ENCODE results near the gene FOXI2. TPM values are rescaled to one million over a fixed set of nuclear protein-coding genes. Genes with fewer than 3 reads are reported as not detected.

The FOXI2 gene
- total RNA-seq, 2 donors from 2014 or later: not detected

DNA sequence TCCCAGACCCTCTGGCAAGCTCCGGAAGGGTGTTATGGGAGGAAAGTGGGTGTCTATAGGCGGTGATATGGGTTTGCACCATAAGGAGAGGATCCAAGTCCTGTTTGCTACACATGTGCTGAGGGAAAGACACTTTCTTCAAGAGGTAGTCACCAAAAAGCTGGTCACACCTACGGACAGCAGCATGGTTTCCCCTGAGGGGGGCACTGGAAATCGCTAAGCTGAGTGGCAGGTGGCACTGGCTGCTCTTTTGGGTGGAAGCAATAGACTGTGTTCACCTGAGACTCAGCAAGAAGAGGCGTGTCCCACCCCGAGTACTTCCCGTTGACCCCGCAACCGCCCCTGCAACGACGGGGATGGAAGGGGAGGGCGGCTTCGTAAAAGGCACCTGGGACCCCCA is 1.8 kb upstream of the FOXI2 start:
- Mint-ChIP-seq H3K27ac (no peak overlapping the region), H3K4me1 (ENCODE audit: low read depth) (no peaks in the 10 kb centered on the region), H3K36me3 (ENCODE audit: insufficient read depth in 2 of 2) (peaks cover 0 to 2% of the 10 kb centered on the region in 2 donors), H3K4me3 (no peak overlapping the region), H3K27me3 (ENCODE audit: low read depth) (peaks cover 27% of the 10 kb centered on the region), H3K9me3 (peaks cover 0 to 4% of the 10 kb centered on the region in 2 donors)
- DNase-seq: no peak
- ATAC-seq (replicated peaks in 1 of 2): no peak

- ATAC-seq (replicated peaks in 1 of 2) (no peak), DNase-seq (no peak)
Observed at GRCh38 chr10:127735723-127736221, 1.2 kb upstream of the FOXI2 start.

DNA sequence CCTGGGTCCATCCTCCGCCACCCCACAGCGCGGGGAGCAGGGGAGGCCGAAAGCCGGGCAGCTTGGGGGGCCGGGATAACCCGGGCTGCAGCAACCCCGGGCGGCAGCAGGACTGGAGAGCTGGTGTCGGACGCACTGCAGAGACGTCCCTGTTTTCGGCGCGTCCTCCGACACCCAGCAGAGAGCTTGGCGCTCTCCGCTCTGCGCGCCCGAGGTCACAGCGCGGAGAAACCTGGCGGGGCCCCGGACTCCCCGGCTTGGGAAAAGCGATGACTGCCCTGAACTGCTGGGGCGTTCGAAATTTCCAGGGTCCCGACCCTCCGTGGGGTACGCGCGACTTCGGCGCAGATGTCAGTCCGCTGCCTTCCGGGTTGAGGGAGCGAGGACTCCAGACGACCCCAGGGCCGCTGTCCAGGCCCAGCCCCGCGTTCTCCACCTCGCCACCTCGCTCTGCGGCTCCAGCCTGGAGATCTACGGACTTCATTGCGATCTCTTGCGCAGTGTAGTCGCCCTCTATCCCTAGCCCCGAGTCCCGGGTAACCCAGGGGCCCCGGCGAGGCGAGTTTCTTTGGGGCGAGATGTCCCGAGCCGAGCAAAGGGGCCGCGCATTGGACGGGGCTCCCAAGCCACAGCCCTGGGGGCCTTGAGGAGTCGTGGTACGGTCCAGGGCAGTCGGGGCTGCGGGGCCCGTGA is 617 bp upstream of the FOXI2 start:
- Mint-ChIP-seq H3K4me1 (ENCODE audit: low read depth) (no peaks in the 10 kb centered on the region), H3K27ac (no peak overlapping the region), H3K36me3 (ENCODE audit: insufficient read depth in 2 of 2) (peaks cover 0 to 2% of the 10 kb centered on the region in 2 donors), H3K9me3 (peaks cover 0 to 4% of the 10 kb centered on the region in 2 donors), H3K4me3 (no peak overlapping the region), H3K27me3 (ENCODE audit: low read depth) (peaks cover 27% of the 10 kb centered on the region)
- no peak for DNase-seq
- ATAC-seq (replicated peaks in 1 of 2): no peak

More at GRCh38 chr10:127735723-127736221, 1.2 kb upstream of the FOXI2 start:
- H3K4me3 Mint-ChIP-seq: no peak overlapping the region
- H3K4me1 Mint-ChIP-seq (ENCODE audit: low read depth): no peaks in the 10 kb centered on the region
- peaks cover 0 to 2% of the 10 kb centered on the region in 2 donors for H3K36me3 Mint-ChIP-seq (ENCODE audit: insufficient read depth in 2 of 2)
- peaks cover 0 to 4% of the 10 kb centered on the region in 2 donors for H3K9me3 Mint-ChIP-seq
- H3K27ac Mint-ChIP-seq: no peak overlapping the region
- peaks cover 27% of the 10 kb centered on the region for H3K27me3 Mint-ChIP-seq (ENCODE audit: low read depth)

GRCh38 chr10:127737563-127738511 is 852 bp downstream of the FOXI2 start:
- H3K4me1 Mint-ChIP-seq (ENCODE audit: low read depth): no peaks in the 10 kb centered on the region
- H3K36me3 Mint-ChIP-seq (ENCODE audit: insufficient read depth in 2 of 2): peaks cover 0 to 2% of the 10 kb centered on the region in 2 donors
- no peak overlapping the region for H3K27ac Mint-ChIP-seq
- ATAC-seq (replicated peaks in 1 of 2): peak in 1 of 2 donors; percentile 19
- DNase-seq: no peak
- H3K4me3 Mint-ChIP-seq: no peak overlapping the region
- H3K27me3 Mint-ChIP-seq (ENCODE audit: low read depth): peaks cover 27% of the 10 kb centered on the region
- peaks cover 0 to 4% of the 10 kb centered on the region in 2 donors for H3K9me3 Mint-ChIP-seq

DNA sequence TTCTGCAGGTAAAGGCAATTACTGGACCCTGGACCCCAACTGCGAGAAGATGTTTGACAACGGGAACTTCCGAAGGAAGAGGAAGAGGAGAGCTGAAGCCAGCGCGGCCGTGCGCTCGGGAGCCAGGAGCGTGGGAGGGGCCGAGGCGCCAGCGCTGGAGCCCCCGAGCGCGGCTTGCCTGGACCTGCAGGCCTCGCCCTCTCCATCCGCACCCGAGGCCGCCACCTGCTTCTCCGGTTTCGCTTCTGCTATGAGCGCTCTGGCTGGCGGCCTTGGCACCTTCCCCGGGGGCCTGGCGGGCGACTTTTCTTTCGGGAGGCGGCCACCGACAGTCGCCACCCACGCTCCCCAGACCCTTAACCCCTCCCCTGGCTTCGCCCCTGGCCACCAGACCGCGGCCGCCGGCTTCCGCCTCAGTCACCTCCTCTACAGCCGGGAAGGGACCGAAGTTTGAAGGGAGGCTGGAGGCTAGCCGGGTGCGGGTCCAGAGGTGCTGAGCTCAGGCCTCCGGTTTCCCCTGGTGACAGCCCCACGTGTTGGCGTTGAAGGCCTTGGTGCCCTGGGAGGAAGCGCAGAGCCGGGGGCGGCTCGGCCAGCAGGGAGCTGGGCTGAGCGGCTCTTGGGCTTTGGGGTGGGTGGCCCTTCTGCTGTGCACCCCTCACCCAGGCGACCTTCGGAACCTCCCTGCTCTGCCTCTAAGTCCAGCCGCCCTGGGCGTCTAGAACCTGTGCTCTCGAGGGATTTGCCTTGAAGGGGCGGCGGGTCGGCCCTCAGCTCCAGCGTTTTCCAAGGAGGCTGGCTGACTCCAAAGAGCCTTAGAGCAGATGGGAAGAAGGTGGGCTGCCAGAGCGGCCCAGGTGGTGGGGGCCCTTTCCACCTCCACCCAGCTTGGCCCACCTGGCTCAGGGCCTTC is 1.8 kb downstream of the FOXI2 start:
- no peaks in the 10 kb centered on the region for H3K4me1 Mint-ChIP-seq (ENCODE audit: low read depth)
- no peak for ATAC-seq (replicated peaks in 1 of 2)
- H3K27me3 Mint-ChIP-seq (ENCODE audit: low read depth): peaks cover 18% of the 10 kb centered on the region

GRCh38 chr10:127739908-127740307 is 2.9 kb downstream of the FOXI2 start:
- peaks cover 0 to 2% of the 10 kb centered on the region in 2 donors for H3K36me3 Mint-ChIP-seq (ENCODE audit: insufficient read depth in 2 of 2)
- H3K27me3 Mint-ChIP-seq (ENCODE audit: low read depth): peaks cover 9% of the 10 kb centered on the region
- H3K9me3 Mint-ChIP-seq: peaks cover 0 to 4% of the 10 kb centered on the region in 2 donors
- H3K4me1 Mint-ChIP-seq (ENCODE audit: low read depth): no peaks in the 10 kb centered on the region
- no peak for DNase-seq
- no peak overlapping the region for H3K27ac Mint-ChIP-seq
- H3K4me3 Mint-ChIP-seq: no peak overlapping the region
- no peak for ATAC-seq (replicated peaks in 1 of 2)

More for the DNA sequence above, 1.8 kb downstream of the FOXI2 start:
- peaks cover 0 to 2% of the 10 kb centered on the region in 2 donors for H3K36me3 Mint-ChIP-seq (ENCODE audit: insufficient read depth in 2 of 2)
- peaks cover 0 to 4% of the 10 kb centered on the region in 2 donors for H3K9me3 Mint-ChIP-seq
- no peak for DNase-seq
- H3K27ac Mint-ChIP-seq: no peak overlapping the region
- H3K4me3 Mint-ChIP-seq: no peak overlapping the region

GRCh38 chr10:127740596-127740995 is 3.6 kb downstream of the FOXI2 start:
- ATAC-seq (replicated peaks in 1 of 2) (no peak), DNase-seq (no peak)
- Mint-ChIP-seq H3K4me3 (no peak overlapping the region), H3K36me3 (ENCODE audit: insufficient read depth in 2 of 2) (peaks cover 0 to 2% of the 10 kb centered on the region in 2 donors), H3K27me3 (ENCODE audit: low read depth) (peaks cover 5% of the 10 kb centered on the region), H3K27ac (no peak overlapping the region), H3K9me3 (peaks cover 0 to 4% of the 10 kb centered on the region in 2 donors), H3K4me1 (ENCODE audit: low read depth) (no peaks in the 10 kb centered on the region)

GRCh38 chr10:127743205-127743604 is 6.2 kb downstream of the FOXI2 start:
- no peak for DNase-seq
- no peaks in the 10 kb centered on the region for H3K4me1 Mint-ChIP-seq (ENCODE audit: low read depth)
- H3K27me3 Mint-ChIP-seq (ENCODE audit: low read depth): no peaks in the 10 kb centered on the region
- no peak for ATAC-seq (replicated peaks in 1 of 2)
- H3K36me3 Mint-ChIP-seq (ENCODE audit: insufficient read depth in 2 of 2): peaks cover 0 to 2% of the 10 kb centered on the region in 2 donors
- H3K4me3 Mint-ChIP-seq: no peak overlapping the region
- H3K27ac Mint-ChIP-seq: no peak overlapping the region
- H3K9me3 Mint-ChIP-seq: peaks cover 0 to 4% of the 10 kb centered on the region in 2 donors

DNA sequence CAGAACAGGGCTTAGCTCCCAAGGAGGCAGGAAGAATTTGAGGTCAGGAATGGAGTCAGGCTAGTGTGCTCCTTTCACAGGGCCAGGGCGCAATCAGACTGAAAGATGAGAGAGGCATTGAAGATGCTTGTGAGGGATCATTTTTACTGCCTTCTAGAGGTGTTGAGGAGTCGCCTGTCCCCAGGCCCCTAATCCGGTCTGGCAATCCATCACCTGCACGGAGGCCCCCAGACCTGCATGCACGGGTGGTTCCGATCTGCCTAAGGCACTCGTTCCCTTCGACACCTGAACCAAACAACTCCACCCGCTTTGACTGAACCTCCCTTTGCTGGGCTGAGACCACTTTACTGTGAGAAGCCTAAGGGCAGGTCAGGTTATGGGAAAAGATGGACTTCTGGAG is 8.0 kb downstream of the FOXI2 start:
- ATAC-seq (replicated peaks in 1 of 2) (no peak), DNase-seq (no peak)
- H3K36me3 Mint-ChIP-seq (ENCODE audit: insufficient read depth in 2 of 2): peaks cover 2 to 3% of the 10 kb centered on the region in 2 donors
- no peaks in the 10 kb centered on the region for H3K27me3 Mint-ChIP-seq (ENCODE audit: low read depth)
- H3K4me1 Mint-ChIP-seq (ENCODE audit: low read depth): no peaks in the 10 kb centered on the region
- no peak overlapping the region for H3K4me3 Mint-ChIP-seq
- no peak overlapping the region for H3K27ac Mint-ChIP-seq
- H3K9me3 Mint-ChIP-seq: peaks cover 4 to 7% of the 10 kb centered on the region in 2 donors

DNA sequence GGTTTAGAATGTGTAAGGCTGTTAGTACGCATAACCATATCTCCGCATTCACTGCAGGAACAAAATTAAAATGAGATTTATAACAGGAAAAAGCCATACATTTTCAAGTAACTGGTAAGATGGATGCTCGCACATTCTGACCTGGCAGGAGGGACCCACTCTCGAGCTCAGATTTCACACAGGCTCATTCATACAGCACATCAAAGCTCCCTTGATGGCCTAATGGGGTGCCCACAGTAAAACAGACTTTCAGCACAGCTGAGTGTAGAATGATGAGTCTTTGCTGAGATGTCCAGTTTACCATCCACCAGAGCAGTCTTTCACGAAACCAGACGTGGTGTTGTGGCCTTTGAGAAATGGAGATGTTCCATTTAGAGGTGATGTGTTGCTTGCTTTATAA is 8.9 kb downstream of the FOXI2 start:
- DNase-seq (no peak), ATAC-seq (replicated peaks in 1 of 2) (no peak)
- peaks cover 2 to 3% of the 10 kb centered on the region in 2 donors for H3K36me3 Mint-ChIP-seq (ENCODE audit: insufficient read depth in 2 of 2)
- no peak overlapping the region for H3K4me3 Mint-ChIP-seq
- peaks cover 4 to 5% of the 10 kb centered on the region in 2 donors for H3K9me3 Mint-ChIP-seq
- no peaks in the 10 kb centered on the region for H3K27me3 Mint-ChIP-seq (ENCODE audit: low read depth)
- no peaks in the 10 kb centered on the region for H3K4me1 Mint-ChIP-seq (ENCODE audit: low read depth)
- no peak overlapping the region for H3K27ac Mint-ChIP-seq

DNA sequence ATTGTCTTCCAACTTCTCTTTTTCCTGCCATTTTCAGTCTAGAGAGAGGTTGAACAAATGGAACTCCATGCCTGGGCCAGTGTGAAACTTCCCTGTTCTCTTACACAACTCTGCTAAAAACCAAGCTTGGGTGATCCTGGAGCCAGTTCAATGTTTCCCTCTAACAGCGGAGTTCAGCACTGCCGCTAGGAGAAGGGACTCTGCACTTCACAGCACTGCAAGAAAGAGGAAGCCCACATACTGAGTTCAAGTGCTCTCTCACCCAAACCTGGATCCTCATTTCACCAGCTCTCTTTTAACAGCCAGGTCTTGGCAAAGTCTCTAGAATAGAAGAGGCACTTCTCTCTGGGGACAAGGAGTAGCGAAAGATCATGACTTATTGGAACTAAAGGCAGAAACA is 18.8 kb downstream of the FOXI2 start:
- H3K4me1 Mint-ChIP-seq (ENCODE audit: low read depth): no peaks in the 10 kb centered on the region
- H3K36me3 Mint-ChIP-seq (ENCODE audit: insufficient read depth in 2 of 2): no peaks in the 10 kb centered on the region
- DNase-seq: no peak
- H3K27me3 Mint-ChIP-seq (ENCODE audit: low read depth): peaks cover 13% of the 10 kb centered on the region
- H3K27ac Mint-ChIP-seq: no peak overlapping the region
- no peaks in the 10 kb centered on the region for H3K9me3 Mint-ChIP-seq
- no peak for ATAC-seq (replicated peaks in 1 of 2)
- no peak overlapping the region for H3K4me3 Mint-ChIP-seq

- H3K4me3 Mint-ChIP-seq: no peak overlapping the region
- H3K36me3 Mint-ChIP-seq (ENCODE audit: insufficient read depth in 2 of 2): no peaks in the 10 kb centered on the region
- DNase-seq (no peak), ATAC-seq (replicated peaks in 1 of 2) (no peak)
- no peak overlapping the region for H3K27ac Mint-ChIP-seq
- no peaks in the 10 kb centered on the region for H3K9me3 Mint-ChIP-seq
- H3K27me3 Mint-ChIP-seq (ENCODE audit: low read depth): peaks cover 13% of the 10 kb centered on the region
- H3K4me1 Mint-ChIP-seq (ENCODE audit: low read depth): no peaks in the 10 kb centered on the region
Observed at GRCh38 chr10:127756264-127756663, 19.3 kb downstream of the FOXI2 start.

Data from activated T-cell treated with anti-CD3 and anti-CD28 coated beads, Interleukin-2, amount 50 U/mL, for 72 hours (primary cell).